ENCODE measurements around the gene SLC51B. TPM values are rescaled to one million over a fixed set of nuclear protein-coding genes. Genes with fewer than 3 reads are reported as not detected.
A peak's percentile ranks its signal among the peaks of the same experiment; 100 is the strongest.

Gene SLC51B
- total RNA-seq, 1 donor from 2014 or later, result not detected

GRCh38 chr15:65066635-65067316, 21.6 kb downstream of the SLC51B start:
- peaks cover 4% of the 10 kb centered on the region for H3K4me1 Mint-ChIP-seq (ENCODE audit: low read depth)
- peak overlapping the region; percentile 61 for H3K4me3 Mint-ChIP-seq (ENCODE audit: low read depth)
- H3K36me3 Mint-ChIP-seq (ENCODE audit: insufficient read depth), result no peaks in the 10 kb centered on the region
- peaks cover 47% of the 10 kb centered on the region for H3K27me3 Mint-ChIP-seq
- TF ChIP-seq CTCF (IDR thresholded peaks at IDR 0.05; ENCODE audit: unreplicated experiment), result no peak
- H3K9me3 Mint-ChIP-seq (ENCODE audit: low read depth), result no peaks in the 10 kb centered on the region
- DNase-seq (ENCODE audit: low spot score, unreplicated experiment), result no peak
- H3K27ac Mint-ChIP-seq, result peak overlapping the region; percentile 89

- DNase-seq (ENCODE audit: low spot score, unreplicated experiment), result no peak
- no peak for TF ChIP-seq CTCF (IDR thresholded peaks at IDR 0.05; ENCODE audit: unreplicated experiment)
- peak overlapping the region; percentile 89 for H3K27ac Mint-ChIP-seq
- H3K4me1 Mint-ChIP-seq (ENCODE audit: low read depth), result peaks cover 4% of the 10 kb centered on the region
- no peaks in the 10 kb centered on the region for H3K9me3 Mint-ChIP-seq (ENCODE audit: low read depth)
- H3K27me3 Mint-ChIP-seq, result peaks cover 47% of the 10 kb centered on the region
- H3K4me3 Mint-ChIP-seq (ENCODE audit: low read depth), result peak overlapping the region; percentile 61
- no peaks in the 10 kb centered on the region for H3K36me3 Mint-ChIP-seq (ENCODE audit: insufficient read depth)
Measured at GRCh38 chr15:65067317-65067644, 22.1 kb downstream of the SLC51B start.

GRCh38 chr15:65067645-65068402, 22.6 kb downstream of the SLC51B start, which contains the start of gene RASL12:
Gene RASL12 (minus strand): TSS chr15:65067991. CDS start chr15:65067835, 156 bp downstream.
- Mint-ChIP-seq H3K4me3 (ENCODE audit: low read depth) (peak within 1 kb of the TSS; percentile 61), H3K36me3 (ENCODE audit: insufficient read depth) (no peaks in the 10 kb centered on the region), H3K27ac (peak within 1 kb of the TSS; percentile 89), H3K9me3 (ENCODE audit: low read depth) (no peaks in the 10 kb centered on the region), H3K27me3 (peaks cover 47% of the 10 kb centered on the region), H3K4me1 (ENCODE audit: low read depth) (peaks cover 4% of the 10 kb centered on the region)
- DNase-seq (ENCODE audit: low spot score, unreplicated experiment), result no peak
- TF ChIP-seq CTCF (IDR thresholded peaks at IDR 0.05; ENCODE audit: unreplicated experiment), result no peak

- H3K4me1 Mint-ChIP-seq (ENCODE audit: low read depth), result peaks cover 4% of the 10 kb centered on the region
- peaks cover 45% of the 10 kb centered on the region for H3K27me3 Mint-ChIP-seq
- H3K27ac Mint-ChIP-seq, result no peak overlapping the region
- peak overlapping the region; percentile 50 for H3K4me3 Mint-ChIP-seq (ENCODE audit: low read depth)
- no peaks in the 10 kb centered on the region for H3K9me3 Mint-ChIP-seq (ENCODE audit: low read depth)
- no peak for DNase-seq (ENCODE audit: low spot score, unreplicated experiment)
- TF ChIP-seq CTCF (IDR thresholded peaks at IDR 0.05; ENCODE audit: unreplicated experiment), result no peak
- H3K36me3 Mint-ChIP-seq (ENCODE audit: insufficient read depth), result no peaks in the 10 kb centered on the region
Measured at GRCh38 chr15:65068403-65068788, 23.2 kb downstream of the SLC51B start.

- Mint-ChIP-seq H3K4me1 (ENCODE audit: low read depth) (peaks cover 4% of the 10 kb centered on the region), H3K36me3 (ENCODE audit: insufficient read depth) (no peaks in the 10 kb centered on the region), H3K27me3 (peaks cover 42% of the 10 kb centered on the region), H3K27ac (no peak overlapping the region), H3K4me3 (ENCODE audit: low read depth) (no peak overlapping the region), H3K9me3 (ENCODE audit: low read depth) (no peaks in the 10 kb centered on the region)
- TF ChIP-seq CTCF (IDR thresholded peaks at IDR 0.05; ENCODE audit: unreplicated experiment), result no peak
- no peak for DNase-seq (ENCODE audit: low spot score, unreplicated experiment)
Measured at GRCh38 chr15:65069179-65069578, 24.0 kb downstream of the SLC51B start.

All from progenitor cell of endocrine pancreas (in vitro differentiated cells).